Ishikawa (cell line): Measurements from ENCODE around the gene PKIG.

ENCODE experiments used
- CEBPB ChIP-seq: IDR thresholded peaks from 2 replicates; pipeline ENCODE4 v1.6.1; 2012
- CREB1 ChIP-seq: IDR thresholded peaks from 2 replicates; pipeline ENCODE4 v1.6.1; 2012; ENCODE audit warnings: low read depth
- EP300 ChIP-seq: IDR thresholded peaks from 2 replicates; pipeline ENCODE4 v1.6.1; 2012; ENCODE audit warnings: borderline replicate concordance
- NFIC ChIP-seq: IDR thresholded peaks from 2 replicates; pipeline ENCODE4 v1.6.1; 2012
- RAD21 ChIP-seq: IDR thresholded peaks from 2 replicates; pipeline ENCODE4 v1.6.1; 2012; ENCODE audit warnings: low read depth
- TEAD4 ChIP-seq: IDR thresholded peaks from 2 replicates; pipeline ENCODE4 v1.6.1; 2012
- ZBTB7A ChIP-seq: IDR thresholded peaks from 2 replicates; pipeline ENCODE4 v1.6.1; 2012; ENCODE audit warnings: low read depth
- TF ChIP-seq, protein P1 (sequence below): IDR thresholded peaks from 2 replicates; pipeline ENCODE4 v1.6.1; 2012
- TF ChIP-seq, protein P2 (sequence below): IDR thresholded peaks from 2 replicates; pipeline ENCODE4 v1.6.1; 2012; ENCODE audit warnings: low read depth, mild to moderate bottlenecking

DNA sequence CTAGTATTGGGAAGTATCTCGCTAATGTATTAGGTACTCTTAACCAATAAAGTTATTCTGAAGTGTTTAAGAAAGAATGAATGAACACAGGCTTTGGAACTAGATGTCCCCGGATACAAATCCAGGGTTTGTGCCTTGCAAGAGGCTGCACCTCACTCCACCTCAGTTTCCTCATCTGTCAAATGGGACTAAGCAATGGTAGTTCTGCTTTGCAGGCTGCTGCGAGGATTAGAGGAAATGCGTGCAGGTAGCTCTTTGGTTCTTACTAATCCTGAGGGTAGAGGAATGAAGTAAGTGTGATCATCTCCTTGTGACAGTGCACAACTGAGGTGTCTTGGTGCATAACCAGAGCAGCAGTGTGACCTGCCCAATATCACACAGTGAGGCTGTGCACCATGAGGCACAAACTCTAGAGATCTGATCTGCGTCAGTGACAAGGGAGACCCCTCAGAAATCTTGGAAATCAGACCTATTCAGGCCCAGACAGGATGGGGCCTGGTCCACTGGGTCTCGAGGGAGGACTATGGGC, 42.4 kb downstream of the PKIG start:
- TF ChIP-seq CEBPB (no peak), CREB1 (no peak), NFIC (no peak), RAD21 (no peak), ZBTB7A (no peak), EP300 (no peak), TEAD4 (no peak)
- TF ChIP-seq, protein P1, sequence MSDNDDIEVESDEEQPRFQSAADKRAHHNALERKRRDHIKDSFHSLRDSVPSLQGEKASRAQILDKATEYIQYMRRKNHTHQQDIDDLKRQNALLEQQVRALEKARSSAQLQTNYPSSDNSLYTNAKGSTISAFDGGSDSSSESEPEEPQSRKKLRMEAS: no peak
- TF ChIP-seq, protein P2, sequence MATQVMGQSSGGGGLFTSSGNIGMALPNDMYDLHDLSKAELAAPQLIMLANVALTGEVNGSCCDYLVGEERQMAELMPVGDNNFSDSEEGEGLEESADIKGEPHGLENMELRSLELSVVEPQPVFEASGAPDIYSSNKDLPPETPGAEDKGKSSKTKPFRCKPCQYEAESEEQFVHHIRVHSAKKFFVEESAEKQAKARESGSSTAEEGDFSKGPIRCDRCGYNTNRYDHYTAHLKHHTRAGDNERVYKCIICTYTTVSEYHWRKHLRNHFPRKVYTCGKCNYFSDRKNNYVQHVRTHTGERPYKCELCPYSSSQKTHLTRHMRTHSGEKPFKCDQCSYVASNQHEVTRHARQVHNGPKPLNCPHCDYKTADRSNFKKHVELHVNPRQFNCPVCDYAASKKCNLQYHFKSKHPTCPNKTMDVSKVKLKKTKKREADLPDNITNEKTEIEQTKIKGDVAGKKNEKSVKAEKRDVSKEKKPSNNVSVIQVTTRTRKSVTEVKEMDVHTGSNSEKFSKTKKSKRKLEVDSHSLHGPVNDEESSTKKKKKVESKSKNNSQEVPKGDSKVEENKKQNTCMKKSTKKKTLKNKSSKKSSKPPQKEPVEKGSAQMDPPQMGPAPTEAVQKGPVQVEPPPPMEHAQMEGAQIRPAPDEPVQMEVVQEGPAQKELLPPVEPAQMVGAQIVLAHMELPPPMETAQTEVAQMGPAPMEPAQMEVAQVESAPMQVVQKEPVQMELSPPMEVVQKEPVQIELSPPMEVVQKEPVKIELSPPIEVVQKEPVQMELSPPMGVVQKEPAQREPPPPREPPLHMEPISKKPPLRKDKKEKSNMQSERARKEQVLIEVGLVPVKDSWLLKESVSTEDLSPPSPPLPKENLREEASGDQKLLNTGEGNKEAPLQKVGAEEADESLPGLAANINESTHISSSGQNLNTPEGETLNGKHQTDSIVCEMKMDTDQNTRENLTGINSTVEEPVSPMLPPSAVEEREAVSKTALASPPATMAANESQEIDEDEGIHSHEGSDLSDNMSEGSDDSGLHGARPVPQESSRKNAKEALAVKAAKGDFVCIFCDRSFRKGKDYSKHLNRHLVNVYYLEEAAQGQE: no peak
